CMK (cell line): ENCODE results near the gene SLC22A24.
"Not testable (repeated sequence)": the region's sequence is repeated elsewhere in the genome, so short reads cannot be mapped to it uniquely, and the experiment has no call there.

Source experiments
- DNase-seq: peaks from one replicate; pipeline ENCODE4 v3.0.0-alpha.2; 2010; ENCODE audit warnings: low read depth

SLC22A24 gene

GRCh38 chr11:63144121-63144520 is at the start of gene SLC22A24:
Gene SLC22A24, minus strand, starts transcription at chr11:63144221. Its CDS starts 442 bp downstream, at chr11:63143779.
- DNase-seq = no peak

- no peak for DNase-seq
These were observed 36.5 kb upstream of the SLC22A24 start for GRCh38 chr11:63180536-63180935.

GRCh38 chr11:63179432-63180041 is 35.5 kb upstream of the SLC22A24 start:
- DNase-seq = no peak

- DNase-seq = no peak
These were observed 33.9 kb upstream of the SLC22A24 start for GRCh38 chr11:63177872-63178271.

- DNase-seq = no peak
These were observed 21.8 kb upstream of the SLC22A24 start for GRCh38 chr11:63165706-63166310.

- no peak for DNase-seq
These were observed 11.8 kb upstream of the SLC22A24 start for GRCh38 chr11:63155794-63156193.

- no peak for DNase-seq
These were observed 2.6 kb upstream of the SLC22A24 start for GRCh38 chr11:63146581-63146980.

- DNase-seq = no peak
These were observed 1.6 kb downstream of the SLC22A24 start for GRCh38 chr11:63142459-63142858.

GRCh38 chr11:63132985-63133775 is 10.8 kb downstream of the SLC22A24 start:
- no peak for DNase-seq

GRCh38 chr11:63099555-63099954 is 44.5 kb downstream of the SLC22A24 start:
- DNase-seq = no peak

- DNase-seq = no peak
These were observed 63.3 kb downstream of the SLC22A24 start for GRCh38 chr11:63080682-63081081.

- DNase-seq = not testable (repeated sequence)
These were observed 97.8 kb downstream of the SLC22A24 start for GRCh38 chr11:63046203-63046602.

GRCh38 chr11:63042596-63042995 is 101.4 kb downstream of the SLC22A24 start:
- no peak for DNase-seq

GRCh38 chr11:63032457-63032856 is 111.6 kb downstream of the SLC22A24 start:
- no peak for DNase-seq
